H1 (cell line): ENCODE measurements around the gene LRRC27. TPM values are rescaled to one million over a fixed set of nuclear protein-coding genes. Genes with fewer than 3 reads are reported as not detected.
"Not testable (repeated sequence)": the region's sequence is repeated elsewhere in the genome, so short reads cannot be mapped to it uniquely, and the experiment has no call there.

ENCODE experiments used
- CTCF ChIA-PET: fragments of 300-600 bp; sonication (Branson Sonifier 250); formaldehyde crosslinking; loops from one replicate; lab custom pipeline; 2021; ENCODE audit not compliant: partially characterized antibody; lab: Charles Lee
- POLR2A ChIA-PET: fragments of 300-600 bp; sonication (Branson Sonifier 250); formaldehyde crosslinking; loops from one replicate; lab custom pipeline; 2021; ENCODE audit warnings: inconsistent platforms; ENCODE audit not compliant: partially characterized antibody; lab: Charles Lee
- DNase-seq, 2 experiments: peaks; one replicate each; pipeline versions ENCODE4 v3.0.0 to v3.0.0-alpha.2; 2010 to 2022; ENCODE audit warnings: low spot score in 2 of 2, low read depth in 1 of 2, mixed read lengths in 1 of 2
- FAIRE-seq: peaks from 2 replicates; lab custom pipeline; 2011; peaks lifted over from hg19 to GRCh38; lab: Jason Lieb, UNC
- H2AFZ ChIP-seq: 2 replicates; pipeline ENCODE4 v1.8.1; 2012; ENCODE audit warnings: low read length, inconsistent platforms
- H2AK5ac ChIP-seq: 2 replicates; pipeline ENCODE4 v1.6.1; 2013; ENCODE audit warnings: low read depth, low read length
- H2BK120ac ChIP-seq: replicated peaks from 2 replicates; pipeline ENCODE3; 2013; ENCODE audit warnings: low read depth, low read length, inconsistent platforms
- H2BK12ac ChIP-seq: 2 replicates; pipeline ENCODE4 v1.6.1; 2013; ENCODE audit warnings: low read depth, low read length
- H2BK15ac ChIP-seq: 2 replicates; pipeline ENCODE4 v1.6.1; 2013; ENCODE audit warnings: low read length
- H2BK20ac ChIP-seq: 2 replicates; pipeline ENCODE4 v1.6.1; 2013; ENCODE audit warnings: low read length
- H2BK5ac ChIP-seq: 2 replicates; pipeline ENCODE4 v1.6.1; 2013; ENCODE audit warnings: low read depth, low read length
- H3K14ac ChIP-seq: 2 replicates; pipeline ENCODE4 v1.6.1; 2013; ENCODE audit warnings: inconsistent platforms; ENCODE audit not compliant: insufficient read length
- H3K18ac ChIP-seq: 2 replicates; pipeline ENCODE4 v1.6.1; 2013; ENCODE audit warnings: low read length; ENCODE audit errors: extremely low read depth
- H3K23ac ChIP-seq: 2 replicates; pipeline ENCODE4 v1.6.1; 2013; ENCODE audit warnings: inconsistent platforms; ENCODE audit not compliant: insufficient read length
- H3K23me2 ChIP-seq: 2 replicates; pipeline ENCODE4 v1.6.1; 2013; ENCODE audit warnings: low read depth, low read length
- H3K27ac ChIP-seq: 2 replicates; pipeline ENCODE4 v1.6.1; 2011; ENCODE audit warnings: low read depth, low read length, inconsistent platforms
- H3K27me3 ChIP-seq, 4 experiments: replicated peaks in 1 of 4; 1 replicate in 1 of 4; 2 replicates in 3 of 4; pipeline versions ENCODE4 v1.6.1 to v1.8.1; 2011 to 2013; ENCODE audit warnings: low read length in 3 of 4, mild to moderate bottlenecking in 3 of 4, inconsistent platforms in 2 of 4, mixed read lengths in 2 of 4, moderate library complexity in 1 of 4; ENCODE audit not compliant: control insufficient read depth in 3 of 4, insufficient read depth in 3 of 4; ENCODE audit errors: extremely low read depth in 1 of 4
- H3K36me3 ChIP-seq, 4 experiments: 2 replicates each; pipeline versions ENCODE4 v1.6.1 to v1.8.1; 2011 to 2013; ENCODE audit warnings: mild to moderate bottlenecking in 4 of 4, low read length in 3 of 4, moderate library complexity in 2 of 4, control low read depth in 1 of 4, inconsistent platforms in 1 of 4; ENCODE audit not compliant: insufficient read depth in 4 of 4, control insufficient read depth in 2 of 4
- H3K4ac ChIP-seq: replicated peaks from 2 replicates; pipeline ENCODE3; 2013; ENCODE audit warnings: low read length, low read depth, mixed read lengths, inconsistent platforms; ENCODE audit not compliant: insufficient read length
- H3K4me1 ChIP-seq, 4 experiments: replicated peaks in 1 of 4; 1 replicate in 1 of 4; 2 replicates in 3 of 4; pipeline versions ENCODE4 v1.6.1 to v1.8.1; 2011 to 2013; ENCODE audit warnings: low read length in 3 of 4, inconsistent platforms in 2 of 4, mixed read lengths in 1 of 4; ENCODE audit not compliant: insufficient read depth in 4 of 4, control insufficient read depth in 3 of 4
- H3K4me2 ChIP-seq, 2 experiments: 2 replicates each; pipeline versions ENCODE4 v1.6.1 to v1.8.1; 2011 to 2013; ENCODE audit warnings: low read depth in 2 of 2, low read length in 2 of 2, control low read depth in 1 of 2, inconsistent platforms in 1 of 2, mild to moderate bottlenecking in 1 of 2; ENCODE audit not compliant: insufficient read depth in 1 of 2
- H3K4me3 ChIP-seq, 4 experiments: fragments of 200-600, 300-600 bp in 1 of 4; sonication (generic), shearing (Covaris generic), sonication (Bioruptor Twin) in 1 of 4; 2 replicates each; pipeline versions ENCODE4 v1.5.1 to v1.8.1; 2011 to 2016; ENCODE audit warnings: low read length in 4 of 4, low read depth in 3 of 4, control low read depth in 2 of 4, inconsistent platforms in 2 of 4, mild to moderate bottlenecking in 2 of 4, mixed read lengths in 1 of 4, moderate library complexity in 1 of 4; ENCODE audit not compliant: insufficient read depth in 2 of 4; ENCODE audit errors: extremely low read depth in 1 of 4
- H3K56ac ChIP-seq: replicated peaks from 2 replicates; pipeline ENCODE3; 2013; ENCODE audit warnings: low read depth, mild to moderate bottlenecking, mixed read lengths, low read length, inconsistent platforms; ENCODE audit not compliant: insufficient read length
- H3K79me1 ChIP-seq: 2 replicates; pipeline ENCODE4 v1.6.1; 2013; ENCODE audit warnings: low read depth, low read length, control low read depth
- H3K79me2 ChIP-seq, 2 experiments: 2 replicates each; pipeline versions ENCODE4 v1.6.1 to v1.8.1; 2012 to 2013; ENCODE audit warnings: low read length in 2 of 2, mild to moderate bottlenecking in 2 of 2, inconsistent platforms in 1 of 2; ENCODE audit not compliant: insufficient read depth in 2 of 2, control insufficient read depth in 1 of 2
- H3K9ac ChIP-seq, 4 experiments: replicated peaks in 1 of 4; 1 replicate in 1 of 4; 2 replicates in 3 of 4; pipeline versions ENCODE4 v1.6.1 to v1.8.1; 2011 to 2013; ENCODE audit warnings: low read depth in 3 of 4, low read length in 3 of 4, control low read depth in 2 of 4, mild to moderate bottlenecking in 2 of 4, moderate library complexity in 2 of 4, inconsistent platforms in 1 of 4; ENCODE audit errors: extremely low read depth in 1 of 4
- H3K9me3 ChIP-seq, 2 experiments: 2 replicates each; pipeline versions ENCODE4 v1.6.1 to v1.8.1; 2012 to 2013; ENCODE audit warnings: mild to moderate bottlenecking in 2 of 2, moderate library complexity in 2 of 2, control low read depth in 1 of 2, inconsistent platforms in 1 of 2, low read depth in 1 of 2, low read length in 1 of 2, mixed read lengths in 1 of 2; ENCODE audit not compliant: insufficient read depth in 2 of 2
- H4K20me1 ChIP-seq, 2 experiments: replicated peaks in 1 of 2; 2 replicates each; pipeline versions ENCODE3 to v1.8.1; 2011 to 2013; ENCODE audit warnings: inconsistent platforms in 2 of 2, low read length in 2 of 2, mild to moderate bottlenecking in 1 of 2; ENCODE audit not compliant: insufficient read depth in 2 of 2, control insufficient read depth in 1 of 2
- H4K5ac ChIP-seq: 2 replicates; pipeline ENCODE4 v1.6.1; 2013; ENCODE audit warnings: low read length, low read depth, mixed read lengths, inconsistent platforms; ENCODE audit not compliant: insufficient read length
- H4K8ac ChIP-seq: 2 replicates; pipeline ENCODE4 v1.8.0; 2013; ENCODE audit warnings: mild to moderate bottlenecking, moderate library complexity, low read length, inconsistent platforms; ENCODE audit not compliant: insufficient read depth; ENCODE audit errors: extremely low read depth
- H4K91ac ChIP-seq: replicated peaks from 2 replicates; pipeline ENCODE3; 2013; ENCODE audit warnings: low read length, mixed read lengths, inconsistent platforms; ENCODE audit not compliant: insufficient read length
- WGBS, 2 experiments: shearing (Covaris generic) in 1 of 2; methylation state at CpG; one replicate each; pipeline versions ENCODE4 v1.1.6 to v1.1.7; 2013 to 2015; ENCODE audit warnings: low lambda C conversion rate in 2 of 2, mixed read lengths in 2 of 2, inconsistent platforms in 1 of 2, low coverage in 1 of 2, missing lambda C conversion rate in 1 of 2; ENCODE audit not compliant: insufficient replicate concordance in 2 of 2, insufficient coverage in 1 of 2, insufficient read length in 1 of 2; ENCODE audit errors: extremely low coverage in 1 of 2, missing lambda C conversion rate in 1 of 2; 5-methylcytosine and 5-hydroxymethylcytosine counted together
- polyA plus RNA-seq, 7 experiments: library from polyadenylated mRNA; depleted of rRNA in 3 of 7; stranded (reverse) in 5 of 7; unstranded in 2 of 7; fragments of >200 nt in 5 of 7; fragments of 200-250 nt in 2 of 7; gene quantifications; 1 replicate in 5 of 7; 2 replicates in 1 of 7; 4 replicates in 1 of 7; pipeline versions ENCODE4 v1.2.1 to v1.2.3, GENCODE V29; 2011 to 2013; ENCODE audit warnings: missing spikeins in 2 of 7, mixed read lengths in 2 of 7
- total RNA-seq: library from RNA; stranded (reverse); fragmentation: NEBNext Ultra II Directional; extraction: Animal tissue kit (Norgen Biotek cat#: 25700); gene quantifications from 2 replicates; pipeline ENCODE4 v1.2.1, GENCODE V29; 2021

Gene LRRC27
- total and polyA plus RNA-seq, 2 of the 8 experiments (the other 6 are each of a cell fraction or from before 2014, with no cell fraction given): 1.2 to 3.8 TPM

- CTCF ChIA-PET: interaction anchor here (0.8 to 2.2 kb wide), 3 partner anchors 38 to 122 kb away, joined by 3 to 6 read pairs (median 5); no protein-coding TSS in a partner anchor
- H3K18ac ChIP-seq, H3K23ac ChIP-seq, H3K14ac ChIP-seq, H4K20me1 ChIP-seq, H3K9ac ChIP-seq, H3K4me3 ChIP-seq, POLR2A ChIA-PET, H2AK5ac ChIP-seq, H3K79me2 ChIP-seq, H3K4me1 ChIP-seq, H2BK5ac ChIP-seq, DNase-seq, H2AFZ ChIP-seq, FAIRE-seq, H4K91ac ChIP-seq, H3K36me3 ChIP-seq, H3K23me2 ChIP-seq, H3K9me3 ChIP-seq, H4K8ac ChIP-seq, H3K4me2 ChIP-seq, H2BK12ac ChIP-seq, H4K5ac ChIP-seq, H3K56ac ChIP-seq, H3K79me1 ChIP-seq, H2BK20ac ChIP-seq, H2BK120ac ChIP-seq, H3K4ac ChIP-seq, H3K27ac ChIP-seq, H2BK15ac ChIP-seq: not testable (repeated sequence)
- WGBS, 2 experiments: 94% methylated on average over 8 of the region's 8 CpGs; no CpG with 5 or more reads in 1 of the 2 experiments
- H3K27me3 ChIP-seq: peaks cover 3 to 11% (median 9%) of the 10 kb centered on the region in 4 experiments; a peak in 6 of 7 replicates
These were observed 17.1 kb upstream of the LRRC27 start for GRCh38 chr10:132314881-132315280.
